Smooth muscle cell of the coronary artery (primary cell): ENCODE results near the gene C20orf141. TPM values are rescaled to one million over a fixed set of nuclear protein-coding genes. Genes with fewer than 3 reads are reported as not detected.

Experiments
- total RNA-seq: library from RNA; depleted of rRNA; stranded (reverse); fragments of >200 nt; gene quantifications from 2 replicates; pipeline ENCODE4 v1.2.3, GENCODE V29; 2014; ENCODE audit warnings: low replicate concordance

C20orf141 gene
- not detected in 2 replicates for total RNA-seq

GRCh38 chr20:2814587-2815051 is at the start of gene C20orf141:
TSS of gene C20orf141 (plus strand) at chr20:2814987. CDS start at chr20:2815185, 198 bp downstream.

GRCh38 chr20:2800521-2801285 is 14.1 kb upstream of the C20orf141 start, which contains the start of gene CPXM1:
TSS of gene CPXM1 (minus strand) at chr20:2800627. CDS start at chr20:2800572, 55 bp downstream.

GRCh38 chr20:2816030-2816582 is 1.3 kb downstream of the C20orf141 start, which contains the start of gene TMEM239:
TSS of gene TMEM239 (plus strand) at chr20:2816364. CDS start at chr20:2816555, 191 bp downstream.

GRCh38 chr20:2840138-2840966 is 25.6 kb downstream of the C20orf141 start, which contains the start of the genes PCED1A and VPS16:
TSS of gene PCED1A (minus strand) at chr20:2840655. CDS start at chr20:2839912, 743 bp downstream.
TSS of gene VPS16 (plus strand) at chr20:2840745. CDS start at chr20:2840775, 30 bp downstream.

Other genes starting within 250 kb of the C20orf141 start
- gene NOP56, start 162.4 kb upstream of the C20orf141 start, total RNA-seq: 145 and 157 TPM in 2 replicates
- 97.0 and 141 TPM in 2 replicates for gene IDH3B, start 150.8 kb upstream of the C20orf141 start, total RNA-seq
- gene EBF4, start 122.2 kb upstream of the C20orf141 start, total RNA-seq: 0.59 and 0.75 TPM in 2 replicates
- 0.23 and 32.2 TPM in 2 replicates for gene CPXM1, start 14.4 kb upstream of the C20orf141 start, total RNA-seq
- 0.35 TPM in 1 of 2 replicates, not detected in the other for gene TMEM239, start 1.4 kb downstream of the C20orf141 start, total RNA-seq
- 18.0 and 19.1 TPM in 2 replicates for gene PCED1A, start 25.7 kb downstream of the C20orf141 start, total RNA-seq
- gene VPS16, start 25.8 kb downstream of the C20orf141 start, total RNA-seq: 66.8 and 135 TPM in 2 replicates
- gene PTPRA, start 58.5 kb downstream of the C20orf141 start, total RNA-seq: 22.8 and 30.8 TPM in 2 replicates
- gene GNRH2, start 228.6 kb downstream of the C20orf141 start, total RNA-seq: not detected in 2 replicates
- 42.8 and 45.7 TPM in 2 replicates for gene MRPS26, start 231.1 kb downstream of the C20orf141 start, total RNA-seq